ENCODE results near the gene CSH1.
"Not testable (repeated sequence)": the region's sequence is repeated elsewhere in the genome, so short reads cannot be mapped to it uniquely, and the experiment has no call there.

The CSH1 gene

DNA sequence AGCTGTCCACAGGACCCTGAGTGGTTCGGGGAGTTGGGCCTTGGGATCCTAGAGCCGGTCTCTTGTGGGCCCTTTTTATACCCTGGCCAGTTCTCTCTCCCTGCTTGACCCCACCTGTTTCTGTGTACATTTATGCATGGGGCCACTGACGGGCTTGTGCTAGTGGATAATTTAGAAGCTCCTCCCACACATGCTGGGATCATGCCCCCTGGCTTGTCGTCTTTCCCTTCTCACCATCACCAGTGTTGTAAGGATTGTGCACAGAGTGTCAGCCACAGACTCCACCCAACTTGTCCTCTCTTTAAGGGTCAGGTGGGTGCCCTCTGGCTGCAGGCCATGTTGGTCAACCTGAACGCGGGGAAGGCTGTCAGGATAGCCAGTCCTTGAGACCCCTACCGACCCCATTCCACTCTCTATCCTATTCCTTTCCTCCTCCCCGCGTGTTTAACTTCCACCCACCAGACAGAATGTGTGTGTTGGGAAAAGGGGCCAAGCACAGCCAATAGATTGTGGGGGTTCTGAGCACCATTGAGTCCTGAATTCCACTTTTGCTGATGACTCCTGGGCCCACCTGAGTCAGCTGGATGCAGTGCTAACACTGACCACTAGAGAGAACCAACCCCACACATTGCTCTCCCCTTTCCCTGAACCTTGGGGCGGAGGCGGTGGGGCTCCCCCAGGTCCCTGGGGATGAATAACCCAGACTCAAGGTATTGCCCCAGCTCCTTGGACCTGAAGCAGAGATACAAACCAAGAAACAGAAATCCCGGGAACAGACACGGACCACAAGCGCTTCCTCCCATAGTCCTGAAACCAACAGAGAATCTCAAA lies at the start of gene CSH1:
Gene CSH1 (minus strand): TSS at position 51 of the 831 bp plus-strand sequence. CDS start 63 bp downstream, outside the sequence.
- in situ Hi-C loops (cut with MboI; ENCODE audit: low sequenced_read_pairs) = not testable (repeated sequence)

DNA sequence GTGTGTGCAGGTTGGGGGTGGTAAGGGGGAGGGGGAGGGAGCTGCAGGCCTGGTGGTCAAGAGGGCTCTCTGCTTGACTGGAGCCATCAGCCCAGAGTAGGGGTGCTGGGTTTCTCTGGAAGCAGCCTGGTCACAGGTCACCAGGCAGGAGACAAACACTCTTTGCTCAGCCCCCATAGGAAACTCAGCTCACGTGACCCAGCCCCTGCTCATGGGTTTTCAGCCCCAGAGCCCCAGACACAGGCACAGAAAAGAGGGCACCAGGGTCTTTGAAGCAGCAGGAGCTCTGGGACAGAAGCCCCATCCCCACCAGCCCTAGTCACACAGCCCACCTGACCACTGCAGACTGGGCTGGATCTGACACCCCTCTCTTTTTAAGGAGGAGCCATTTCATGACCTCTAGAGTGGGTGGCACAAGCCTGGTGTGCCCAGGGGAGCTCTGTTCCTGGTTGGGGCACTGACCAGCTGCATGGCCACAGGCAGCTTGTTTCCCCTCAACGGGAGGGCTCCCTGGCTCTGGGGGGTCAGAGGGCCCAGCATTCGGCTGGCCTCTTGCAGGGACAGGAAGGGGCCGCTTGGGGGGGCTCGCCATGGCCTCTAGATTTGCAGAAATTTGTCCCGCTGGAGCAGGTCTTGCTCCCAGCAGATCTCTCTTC lies 49.5 kb upstream of the CSH1 start:
- in situ Hi-C loops (cut with MboI; ENCODE audit: low sequenced_read_pairs) = no loop called here

DNA sequence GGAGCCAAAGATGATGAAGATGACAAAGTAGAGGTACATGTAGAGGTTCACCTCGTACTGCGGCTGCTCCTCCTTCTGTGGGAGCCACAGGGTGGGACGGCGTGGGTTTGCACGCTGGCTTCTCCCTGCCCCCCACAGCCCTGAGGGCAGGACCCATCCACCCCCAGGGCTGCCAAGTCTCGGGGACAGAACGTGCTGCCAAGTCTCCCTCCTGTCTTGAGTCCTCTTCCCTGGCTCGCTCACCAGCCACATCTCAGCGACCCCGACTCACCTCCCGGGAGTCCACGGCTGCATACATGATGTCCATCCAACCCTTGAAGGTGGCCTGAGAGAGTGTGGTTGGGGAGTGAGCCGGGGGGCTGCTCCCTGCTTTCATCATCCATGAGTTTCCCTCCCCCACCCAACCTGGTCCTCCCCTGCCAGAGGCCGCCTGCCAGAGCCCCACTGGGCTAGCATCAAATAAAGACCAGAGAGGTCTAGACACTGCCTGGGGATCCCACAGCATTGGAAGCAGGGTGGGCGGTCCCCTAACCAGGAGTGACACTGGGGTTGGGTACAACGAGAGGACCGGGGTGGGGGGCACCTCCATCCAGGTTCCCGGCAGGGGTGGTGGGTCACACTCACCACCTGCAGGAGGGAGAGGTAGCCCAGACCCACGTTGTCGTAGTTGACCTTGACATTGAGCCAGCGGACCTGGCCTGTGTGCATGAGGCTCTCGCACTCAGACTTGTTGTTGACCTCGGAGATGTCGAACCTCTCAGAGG lies 48.5 kb upstream of the CSH1 start:
- in situ Hi-C loops (cut with MboI; ENCODE audit: low sequenced_read_pairs) = no loop called here

DNA sequence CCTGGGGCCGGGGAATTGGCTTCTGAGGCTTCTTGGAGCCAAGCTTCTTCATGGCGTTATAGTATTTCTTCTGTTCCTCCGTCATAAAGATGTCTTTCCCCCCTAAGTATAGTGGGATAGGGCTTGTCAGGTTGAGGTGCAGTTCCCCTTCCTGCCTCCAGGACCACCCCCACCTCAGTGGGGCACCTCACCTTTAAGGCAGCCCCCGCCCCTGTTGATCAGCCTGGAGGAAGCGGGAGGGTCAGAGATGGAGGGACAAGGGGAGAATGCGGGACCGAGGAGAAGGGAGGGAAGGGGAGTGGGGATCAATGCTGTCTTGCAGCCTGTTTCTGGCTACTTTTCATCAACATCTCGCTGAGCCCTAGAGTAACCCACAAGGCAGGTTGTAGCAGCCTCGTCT lies 47.4 kb upstream of the CSH1 start:
- in situ Hi-C loops (cut with MboI; ENCODE audit: low sequenced_read_pairs) = no loop called here

DNA sequence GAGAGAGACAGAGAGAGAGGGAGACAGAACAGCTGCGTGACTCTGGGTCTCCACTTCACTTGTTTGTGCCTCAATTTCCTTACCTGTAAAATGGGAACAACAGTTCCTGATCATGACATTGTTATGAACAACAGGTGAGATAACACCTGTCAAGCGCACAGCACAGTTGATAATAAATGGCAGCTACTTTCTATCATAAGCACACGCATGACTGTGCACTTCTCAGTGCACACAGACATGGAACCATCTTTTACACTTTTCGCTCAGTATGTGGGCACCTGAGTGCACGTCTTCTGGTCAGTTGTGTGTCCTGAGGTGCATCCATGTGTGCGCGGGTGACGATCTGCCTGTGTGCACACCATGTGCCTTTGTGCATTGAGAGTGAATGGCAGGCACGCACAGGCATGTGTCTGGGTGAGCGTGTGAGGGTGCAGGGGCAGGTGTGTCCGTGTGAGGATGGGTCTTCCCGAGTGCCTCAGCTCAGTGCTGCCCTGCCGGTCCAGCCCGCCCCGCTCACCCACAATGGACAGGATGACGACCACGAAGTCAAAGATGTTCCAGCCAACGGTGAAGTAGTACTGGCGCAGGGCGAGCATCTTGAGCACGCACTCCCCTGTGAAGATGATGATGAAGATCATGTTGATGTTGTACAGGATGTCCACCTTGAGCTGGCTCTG lies 46.1 kb upstream of the CSH1 start:
- in situ Hi-C loops (cut with MboI; ENCODE audit: low sequenced_read_pairs) = no loop called here

DNA sequence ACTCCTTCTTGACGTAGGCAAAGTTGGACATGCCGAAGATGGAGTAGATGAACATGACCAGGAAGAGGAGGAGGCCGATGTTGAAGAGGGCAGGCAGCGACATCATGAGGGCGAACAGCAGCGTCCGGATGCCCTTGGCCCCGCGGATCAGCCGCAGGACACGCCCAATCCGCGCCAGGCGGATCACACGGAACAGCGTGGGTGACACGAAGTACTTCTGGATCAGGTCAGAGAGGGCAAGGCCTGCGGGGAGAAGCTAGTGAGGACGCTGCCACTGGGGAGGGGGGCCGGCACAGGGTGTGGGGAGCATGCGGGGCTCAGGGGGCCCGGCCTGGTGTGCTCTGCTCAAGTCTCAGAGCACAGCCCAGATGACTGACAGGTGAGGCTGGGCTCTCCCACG lies 45.4 kb upstream of the CSH1 start:
- in situ Hi-C loops (cut with MboI; ENCODE audit: low sequenced_read_pairs) = no loop called here

DNA sequence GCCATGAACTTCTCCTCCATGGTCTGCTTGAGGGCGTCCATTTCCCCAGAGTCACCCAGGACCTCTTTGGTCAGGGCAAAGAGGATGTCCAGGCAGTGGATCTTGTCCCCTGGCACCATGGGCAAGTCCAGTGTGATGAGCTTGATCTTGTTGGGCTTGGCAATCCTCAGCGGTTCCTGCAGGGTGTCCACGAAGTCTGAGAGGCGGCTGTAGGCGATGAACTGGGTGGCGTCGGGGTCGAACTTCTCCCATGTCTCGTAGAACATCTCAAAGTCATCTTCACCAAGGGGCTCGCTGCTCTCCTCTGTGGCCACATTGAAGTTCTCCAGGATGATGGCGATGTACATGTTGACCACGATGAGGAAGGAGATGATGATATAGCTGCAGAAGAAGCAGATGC lies 44.8 kb upstream of the CSH1 start:
- in situ Hi-C loops (cut with MboI; ENCODE audit: low sequenced_read_pairs) = no loop called here

DNA sequence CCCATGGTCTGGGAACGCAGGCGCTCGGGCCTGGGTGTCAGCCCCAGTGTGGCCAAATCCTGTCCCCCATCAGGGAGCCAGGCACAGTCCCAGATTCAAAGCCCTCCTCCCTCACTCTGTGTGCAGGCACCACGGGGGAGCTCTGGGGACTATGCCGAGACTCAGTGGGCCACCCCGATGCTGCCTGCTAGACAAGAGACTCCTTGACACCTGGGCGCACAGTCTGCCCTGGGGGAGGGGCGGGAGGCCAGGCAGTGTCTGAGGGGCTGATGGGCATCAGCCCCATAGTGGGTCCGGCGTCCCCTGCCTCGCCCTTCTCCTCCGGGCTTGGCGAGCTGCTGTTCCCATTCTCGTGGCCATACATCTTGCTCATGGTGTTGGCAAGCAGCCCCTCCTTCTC lies 44.2 kb upstream of the CSH1 start:
- in situ Hi-C loops (cut with MboI; ENCODE audit: low sequenced_read_pairs) = no loop called here

DNA sequence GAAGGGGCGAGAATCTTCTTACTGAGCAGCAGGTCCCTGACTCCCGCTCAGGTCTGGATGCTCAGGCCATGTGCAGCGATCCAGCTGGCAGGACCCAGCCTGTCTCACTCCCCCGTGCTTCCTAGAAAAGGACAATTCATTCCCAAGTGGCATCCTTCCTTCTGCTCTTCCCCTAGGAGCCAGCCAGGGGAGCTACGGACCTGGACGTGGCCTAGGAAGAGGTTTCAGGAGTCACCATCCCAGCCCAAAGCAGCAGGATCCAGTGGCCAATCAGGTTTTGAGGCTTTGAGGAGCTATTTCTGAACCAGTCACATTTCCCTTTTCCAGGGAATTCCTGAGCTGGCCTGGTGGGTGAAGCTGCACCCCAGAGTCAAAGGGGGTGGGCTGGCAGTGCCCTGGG lies 43.5 kb upstream of the CSH1 start:
- in situ Hi-C loops (cut with MboI; ENCODE audit: low sequenced_read_pairs) = no loop called here

DNA sequence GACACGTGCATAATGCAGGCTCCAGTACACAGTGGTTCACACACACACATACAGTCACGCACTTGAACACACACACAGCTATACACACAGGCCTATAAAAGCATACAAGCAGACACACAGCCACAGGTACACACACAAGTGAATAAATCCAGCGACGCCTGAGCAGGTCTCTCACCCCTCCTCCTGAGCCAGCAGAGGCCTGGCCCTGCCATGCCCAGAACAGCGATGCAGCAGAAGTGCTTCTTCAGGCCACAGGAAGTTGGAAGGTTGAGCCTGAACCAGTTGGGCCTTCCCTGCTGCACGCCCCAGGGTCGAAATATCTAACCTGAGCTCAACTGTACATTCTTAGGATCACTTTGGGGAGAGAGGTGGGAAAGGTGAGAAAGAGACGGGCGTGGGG lies 43.0 kb upstream of the CSH1 start:
- in situ Hi-C loops (cut with MboI; ENCODE audit: low sequenced_read_pairs) = no loop called here

DNA sequence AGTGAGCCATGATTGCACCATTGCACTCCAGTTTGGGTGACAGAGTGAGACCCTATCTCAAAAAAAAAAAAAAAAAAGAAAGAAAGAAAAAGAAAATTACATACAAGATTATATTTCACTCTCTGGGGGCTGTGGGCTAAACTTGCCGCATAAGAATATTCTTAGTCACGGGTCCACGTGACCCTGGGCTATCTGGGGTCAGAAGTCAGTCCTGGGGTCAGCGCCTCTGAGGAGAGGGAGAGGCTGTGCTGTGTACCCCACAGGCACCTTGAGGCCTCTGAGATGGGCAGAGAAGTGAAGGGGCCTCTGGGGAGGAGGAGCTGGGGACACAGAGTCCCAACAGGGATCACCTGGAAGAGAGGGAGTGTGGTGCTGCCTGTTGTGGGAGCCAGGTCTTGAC lies 41.5 kb upstream of the CSH1 start:
- in situ Hi-C loops (cut with MboI; ENCODE audit: low sequenced_read_pairs) = no loop called here

DNA sequence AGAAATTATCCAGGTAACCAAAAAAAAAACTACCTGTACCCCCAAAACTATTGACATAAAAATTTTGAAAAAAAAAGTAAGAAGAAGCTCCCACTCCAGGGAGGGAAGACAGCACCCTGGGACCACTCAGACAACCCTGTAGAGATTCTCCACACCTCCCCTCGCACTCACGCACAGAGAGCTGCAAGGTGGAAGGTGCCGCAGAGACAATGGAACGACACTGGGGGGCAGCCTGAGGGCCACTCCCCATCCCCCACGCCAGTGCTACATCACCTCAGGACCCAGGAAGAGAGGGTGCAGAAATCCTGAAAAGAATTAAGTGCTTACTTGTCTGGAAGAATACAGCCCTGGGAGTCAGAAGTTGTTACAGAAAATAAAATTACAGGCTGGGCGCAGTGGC lies 40.9 kb upstream of the CSH1 start:
- in situ Hi-C loops (cut with MboI; ENCODE audit: low sequenced_read_pairs) = no loop called here

DNA sequence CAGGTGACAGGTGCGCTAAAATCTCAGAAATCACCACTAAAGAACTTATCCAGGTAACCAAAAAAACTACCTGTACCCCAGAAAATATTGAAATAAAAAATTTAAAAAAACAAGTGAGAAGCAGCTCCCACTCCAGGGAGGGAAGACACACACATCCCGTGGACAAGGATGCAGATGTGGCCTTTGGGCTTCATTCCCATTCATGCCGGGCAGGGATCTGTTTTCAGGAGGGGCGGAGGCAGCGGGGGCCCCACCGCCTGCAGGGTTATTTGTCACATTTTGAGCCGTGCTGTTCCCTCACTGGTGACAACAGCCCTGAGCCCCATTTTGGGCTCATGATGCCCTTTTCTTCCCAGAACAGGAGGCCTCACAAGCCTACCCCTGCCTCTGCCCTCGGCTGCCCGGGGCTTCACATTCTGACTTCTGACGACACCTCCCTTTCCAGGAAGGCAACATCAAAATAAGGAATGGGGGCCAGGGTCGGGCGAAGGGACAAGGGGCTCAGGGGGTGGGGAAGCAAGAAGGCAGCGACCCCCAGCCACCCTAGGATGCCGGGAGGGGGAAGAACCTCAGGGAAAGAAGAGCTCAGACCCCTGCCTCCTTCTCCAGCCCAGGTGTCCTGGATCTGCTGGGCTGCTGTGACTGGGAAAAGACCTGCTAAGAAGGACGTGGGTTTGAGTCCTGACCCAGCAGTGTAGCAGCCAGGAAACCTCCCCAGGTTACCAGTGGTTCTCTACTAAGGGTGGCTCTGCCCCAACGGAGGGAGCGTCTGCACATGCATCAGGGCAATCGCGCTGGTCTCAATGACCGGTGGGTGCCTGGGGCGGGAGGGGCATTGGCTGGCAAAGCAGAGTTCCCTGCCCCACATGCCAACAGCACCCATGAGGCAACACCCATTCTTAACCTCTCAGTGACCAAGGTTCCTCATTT lies 38.1 kb upstream of the CSH1 start:
- in situ Hi-C loops (cut with MboI; ENCODE audit: low sequenced_read_pairs) = no loop called here

DNA sequence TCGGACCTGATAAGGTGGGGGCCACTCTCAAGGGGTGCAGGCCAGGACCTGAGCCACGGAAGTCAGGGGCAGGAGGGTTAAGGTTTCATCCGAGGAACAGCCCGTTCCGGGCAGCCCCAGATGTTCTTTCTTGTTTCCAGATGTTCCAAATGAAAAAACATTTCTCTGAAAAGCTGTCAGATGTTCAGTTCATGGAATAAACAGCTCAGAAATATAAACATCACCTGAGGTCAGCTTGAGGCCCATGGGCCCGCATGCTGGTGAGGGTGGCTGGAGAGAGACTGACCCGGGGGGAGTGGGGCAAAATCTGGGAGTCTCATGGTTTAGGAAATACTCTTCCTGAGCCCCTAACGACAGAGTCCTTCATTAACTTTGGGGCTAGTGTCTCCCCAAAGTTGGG lies 37.2 kb upstream of the CSH1 start:
- in situ Hi-C loops (cut with MboI; ENCODE audit: low sequenced_read_pairs) = no loop called here

DNA sequence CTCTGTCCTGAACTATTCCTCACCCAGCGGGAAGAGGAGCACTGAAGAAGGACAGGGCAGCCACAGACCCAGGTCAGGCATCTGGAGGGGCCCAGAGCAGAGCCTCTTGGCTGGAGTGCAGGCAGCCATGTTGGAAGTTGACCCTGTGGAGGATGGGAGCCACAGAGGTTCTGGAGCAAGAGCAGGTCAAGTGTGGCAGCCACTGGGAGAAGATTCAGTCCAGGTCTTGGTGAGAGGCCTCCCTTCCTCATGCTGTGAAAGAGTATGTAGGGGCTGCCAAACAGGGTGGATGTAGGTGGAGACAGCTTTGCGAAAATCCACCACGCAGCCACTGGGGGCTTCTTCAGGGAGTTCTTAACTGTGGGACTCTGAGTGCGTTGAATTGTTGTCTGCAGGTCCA lies 36.3 kb upstream of the CSH1 start:
- in situ Hi-C loops (cut with MboI; ENCODE audit: low sequenced_read_pairs) = no loop called here

DNA sequence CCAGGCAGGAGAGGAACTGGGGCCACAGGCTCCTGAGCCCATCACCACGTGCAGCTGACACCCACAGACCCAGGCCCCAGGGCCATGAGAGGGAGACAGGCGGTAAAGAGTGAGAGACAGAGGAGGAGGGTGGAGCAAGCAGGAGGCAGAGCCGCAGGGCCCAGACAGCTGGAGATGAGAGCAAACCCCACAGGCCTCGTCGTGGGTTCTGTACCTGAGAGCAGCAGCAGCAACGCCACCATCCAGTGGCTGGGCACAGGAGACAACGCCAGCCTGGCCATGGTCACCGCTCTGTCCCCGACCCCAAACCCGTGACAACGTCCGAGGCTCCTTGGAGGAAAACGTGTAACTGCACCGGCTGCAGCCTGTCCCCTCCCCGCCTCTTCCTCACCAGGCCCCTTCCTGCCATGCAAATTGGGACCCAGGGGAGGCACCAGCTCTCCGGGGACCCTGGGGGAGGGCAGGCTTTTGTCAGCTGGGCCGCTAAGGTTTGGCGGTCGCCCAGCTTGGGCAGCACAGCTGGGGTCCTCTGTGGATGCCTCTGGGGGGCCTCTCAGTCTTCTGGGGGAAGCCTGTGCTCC lies 35.7 kb upstream of the CSH1 start, which contains the start of gene CD79B:
Gene CD79B (minus strand): TSS at position 351 of the 581 bp plus-strand sequence. CDS start 70 bp downstream, at position 281.
- in situ Hi-C loops (cut with MboI; ENCODE audit: low sequenced_read_pairs) = no loop called here

DNA sequence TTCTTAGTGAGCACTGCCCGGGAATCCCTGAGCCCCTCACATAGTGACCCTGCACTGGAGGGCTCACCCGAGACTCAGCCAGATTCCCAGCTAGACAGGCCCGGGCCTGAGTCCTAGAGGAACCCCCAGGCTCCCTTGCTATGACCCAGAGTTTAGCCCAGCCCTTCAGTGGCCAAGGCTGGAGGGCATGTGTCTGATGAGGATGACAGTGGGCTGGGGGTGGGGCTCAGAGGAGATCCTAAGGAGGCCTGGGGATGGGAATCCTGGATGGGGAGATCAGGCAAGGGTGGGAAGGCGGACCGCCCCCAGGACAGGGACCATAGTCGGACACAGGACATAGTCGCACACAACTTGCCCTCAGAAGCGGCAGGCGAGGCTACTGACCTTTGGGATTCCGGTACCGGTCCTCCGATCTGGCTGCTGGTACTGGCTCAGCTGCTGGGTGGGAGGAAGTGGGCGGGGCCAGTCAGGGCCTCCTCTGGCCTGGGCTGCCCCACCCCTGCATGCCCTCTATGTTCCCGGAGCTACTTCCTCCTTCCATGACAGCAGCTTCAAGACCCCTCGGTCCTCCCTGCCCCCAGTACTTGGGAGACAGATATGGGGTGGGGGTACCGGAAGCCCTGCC lies 34.7 kb upstream of the CSH1 start:
- in situ Hi-C loops (cut with MboI; ENCODE audit: low sequenced_read_pairs) = no loop called here

DNA sequence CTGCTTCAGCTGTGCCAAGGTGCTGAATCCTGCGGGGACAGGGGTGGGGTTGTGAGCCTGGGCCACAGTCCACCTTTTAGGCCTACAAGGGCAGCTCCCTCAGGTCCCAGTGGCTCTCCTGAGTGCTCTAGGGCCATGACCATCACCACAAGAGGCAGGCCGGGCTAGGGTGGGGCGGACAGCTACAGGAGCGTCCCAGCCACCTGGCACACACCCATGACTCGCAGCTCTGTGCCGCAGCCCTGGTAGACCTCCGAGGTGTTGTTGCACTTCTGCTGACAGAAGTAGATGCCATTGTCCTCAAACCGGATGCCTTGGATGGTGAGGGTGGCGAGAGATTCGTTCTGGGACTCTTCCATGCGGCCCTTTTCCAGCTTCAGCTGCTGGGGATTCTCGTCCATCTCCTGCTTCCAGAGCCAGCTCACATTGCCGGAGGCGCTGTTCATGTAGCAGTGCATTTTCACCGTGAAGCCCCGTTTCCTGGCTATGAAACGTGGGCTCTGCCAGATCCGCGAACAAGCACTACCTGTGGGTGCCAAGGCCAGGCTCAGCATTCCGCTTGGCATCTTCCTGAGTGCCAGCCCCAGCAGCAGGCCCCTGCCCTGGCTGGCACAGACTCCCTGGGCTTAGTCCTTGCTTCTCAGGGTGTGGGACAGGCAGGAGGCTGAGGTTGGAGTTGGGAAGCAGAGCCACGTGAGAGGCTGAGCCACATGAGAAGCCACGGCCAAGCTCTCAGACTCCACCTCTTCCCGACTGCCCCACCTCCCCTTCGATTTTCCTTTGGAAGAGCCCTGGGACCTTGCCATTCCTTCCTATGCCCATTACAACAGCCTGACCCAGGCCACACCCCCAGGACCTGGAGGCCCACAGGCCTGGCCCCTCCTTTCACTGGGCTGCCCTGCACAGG lies 33.7 kb upstream of the CSH1 start:
- in situ Hi-C loops (cut with MboI; ENCODE audit: low sequenced_read_pairs) = loop anchor here (10.0 kb wide), 1 partner anchor 205 kb away; the partner anchor contains the start of gene ERN1

All from HL-60/S4 (cell line).